Activated CD8-positive, alpha-beta memory T cell treated with anti-CD3 and anti-CD28 coated beads for 1 hour (primary cell): ENCODE data around the gene NUDT14.

ENCODE experiments used
- DNase-seq, 2 donors: peaks; one replicate each; pipeline ENCODE4 v3.0.0-alpha.2; 2020; ENCODE audit warnings: low read depth in 1 of 2; ENCODE audit errors: extremely low read depth in 1 of 2

NUDT14 gene

GRCh38 chr14:105200074-105200473 is 19.0 kb upstream of the NUDT14 start:
- no peak for DNase-seq

- DNase-seq = no peak
Observed at GRCh38 chr14:105199093-105199492, 18.0 kb upstream of the NUDT14 start.

- DNase-seq = no peak
Observed at GRCh38 chr14:105198588-105198987, 17.5 kb upstream of the NUDT14 start.

- DNase-seq = no peak
Observed at GRCh38 chr14:105197211-105197641, 16.1 kb upstream of the NUDT14 start.

GRCh38 chr14:105196265-105196960 is 15.3 kb upstream of the NUDT14 start:
- DNase-seq = no peak

GRCh38 chr14:105195522-105196264 is 14.6 kb upstream of the NUDT14 start:
- DNase-seq = no peak

- no peak for DNase-seq
Observed at GRCh38 chr14:105195051-105195450, 13.9 kb upstream of the NUDT14 start.

GRCh38 chr14:105193916-105194782 is 13.0 kb upstream of the NUDT14 start:
- DNase-seq = no peak

GRCh38 chr14:105192866-105193731 is 12.0 kb upstream of the NUDT14 start:
- DNase-seq = no peak

- no peak for DNase-seq
Observed at GRCh38 chr14:105187935-105188524, 6.9 kb upstream of the NUDT14 start.

GRCh38 chr14:105187116-105187515 is 6.0 kb upstream of the NUDT14 start:
- DNase-seq = no peak

GRCh38 chr14:105185973-105186372 is 4.9 kb upstream of the NUDT14 start:
- no peak for DNase-seq

- DNase-seq = no peak
Observed at GRCh38 chr14:105185001-105185400, 3.9 kb upstream of the NUDT14 start.

- no peak for DNase-seq
Observed at GRCh38 chr14:105184461-105184860, 3.3 kb upstream of the NUDT14 start.

- no peak for DNase-seq
Observed at GRCh38 chr14:105182296-105183020, 1.3 kb upstream of the NUDT14 start.

- DNase-seq = no peak
Observed at GRCh38 chr14:105181549-105182295, 610 bp upstream of the NUDT14 start.

- DNase-seq = no peak
Observed at GRCh38 chr14:105179191-105179590, 1.9 kb downstream of the NUDT14 start.

- no peak for DNase-seq
Observed at GRCh38 chr14:105178868-105179140, 2.3 kb downstream of the NUDT14 start.
